CD14-positive monocyte (primary cell): ENCODE data around the gene TXNRD2. TPM values are rescaled to one million over a fixed set of nuclear protein-coding genes. Genes with fewer than 3 reads are reported as not detected.

Experiments
- DNase-seq, 3 donors: peaks; one replicate each; pipeline ENCODE4 v3.0.0-alpha.2; 2011 to 2022
- H2AFZ ChIP-seq: 2 replicates; pipeline ENCODE4 v1.6.0; 2012; ENCODE audit warnings: mild to moderate bottlenecking, low read depth, low read length, inconsistent platforms; ENCODE audit not compliant: insufficient read depth, poor library complexity, severe bottlenecking
- H3K27ac ChIP-seq, 2 donors: 1 replicate in 1 of 2; 2 replicates in 1 of 2; pipeline ENCODE4 v1.5.1; 2012 to 2013; ENCODE audit warnings: low read length in 2 of 2, control low read depth in 1 of 2, inconsistent platforms in 1 of 2, low read depth in 1 of 2, mild to moderate bottlenecking in 1 of 2
- H3K27me3 ChIP-seq, 2 donors: one replicate each; pipeline versions ENCODE4 v1.6.0 to v1.6.1; 2011 to 2013; ENCODE audit warnings: low read length in 2 of 2; ENCODE audit not compliant: control insufficient read depth in 2 of 2, insufficient read depth in 2 of 2
- H3K36me3 ChIP-seq, 2 donors: replicated peaks in 1 of 2; 1 replicate in 1 of 2; 2 replicates in 1 of 2; pipeline versions ENCODE4 v1.5.1 to v1.6.1; 2012 to 2013; ENCODE audit warnings: low read length in 2 of 2, control low read depth in 1 of 2, inconsistent platforms in 1 of 2, mild to moderate bottlenecking in 1 of 2; ENCODE audit not compliant: insufficient read depth in 2 of 2, control insufficient read depth in 1 of 2
- H3K4me1 ChIP-seq, 2 donors: 1 replicate in 1 of 2; 2 replicates in 1 of 2; pipeline versions ENCODE4 v1.5.1 to v1.6.1; 2012 to 2013; ENCODE audit warnings: low read length in 2 of 2, control low read depth in 1 of 2, inconsistent platforms in 1 of 2, mild to moderate bottlenecking in 1 of 2, moderate library complexity in 1 of 2; ENCODE audit not compliant: insufficient read depth in 2 of 2, control insufficient read depth in 1 of 2
- H3K4me2 ChIP-seq: replicated peaks from 2 replicates; pipeline ENCODE3; 2012; ENCODE audit warnings: low read length, moderate library complexity, mild to moderate bottlenecking; ENCODE audit not compliant: poor library complexity, severe bottlenecking; ENCODE audit errors: extremely low read depth
- H3K4me3 ChIP-seq, 3 experiments: fragments of 200-600 bp in 1 of 3; sonication (generic) in 1 of 3; replicated peaks in 1 of 3; 1 replicate in 2 of 3; 2 replicates in 1 of 3; pipeline ENCODE4 v1.5.1; 2011 to 2013; ENCODE audit warnings: low read length in 3 of 3, mild to moderate bottlenecking in 3 of 3, control low read depth in 2 of 3, low read depth in 2 of 3, inconsistent platforms in 1 of 3, moderate library complexity in 1 of 3
- H3K79me2 ChIP-seq: 2 replicates; pipeline ENCODE4 v1.6.0; 2012; ENCODE audit warnings: mild to moderate bottlenecking, control low read depth, inconsistent platforms, low read length, moderate library complexity; ENCODE audit not compliant: insufficient read depth
- H3K9ac ChIP-seq: 2 replicates; pipeline ENCODE4 v1.6.0; 2017; ENCODE audit warnings: low read length, mild to moderate bottlenecking; ENCODE audit not compliant: insufficient read depth, poor library complexity, severe bottlenecking
- H3K9me3 ChIP-seq, 2 donors: replicated peaks in 1 of 2; 1 replicate in 1 of 2; 2 replicates in 1 of 2; pipeline versions ENCODE4 v1.5.1 to v1.6.1; 2012 to 2013; ENCODE audit warnings: low read length in 2 of 2, control low read depth in 1 of 2; ENCODE audit not compliant: control insufficient read depth in 1 of 2, insufficient read depth in 1 of 2
- H4K20me1 ChIP-seq: 2 replicates; pipeline ENCODE4 v1.6.0; 2012; ENCODE audit warnings: mild to moderate bottlenecking, low read length, control low read depth, moderate library complexity; ENCODE audit not compliant: insufficient read depth
- H3K27ac Mint-ChIP-seq, 7 donors: one replicate each; pipeline ENCODE4 v1.8.0; 2020; ENCODE audit warnings: mild to moderate bottlenecking in 7 of 7, mixed read lengths in 7 of 7, moderate library complexity in 6 of 7, inconsistent platforms in 2 of 7
- H3K27me3 Mint-ChIP-seq, 3 donors: one replicate each; pipeline ENCODE4 v1.8.0; 2021 to 2022; ENCODE audit warnings: low read depth in 3 of 3, mild to moderate bottlenecking in 3 of 3, mixed read lengths in 3 of 3, moderate library complexity in 3 of 3, inconsistent platforms in 1 of 3
- H3K36me3 Mint-ChIP-seq, 2 donors: one replicate each; pipeline ENCODE4 v1.8.0; 2020; ENCODE audit warnings: mixed read lengths in 2 of 2, inconsistent platforms in 1 of 2, mild to moderate bottlenecking in 1 of 2
- H3K4me1 Mint-ChIP-seq: one replicate; pipeline ENCODE4 v1.8.0; 2020; ENCODE audit warnings: mild to moderate bottlenecking, mixed read lengths
- H3K4me3 Mint-ChIP-seq, 2 donors: one replicate each; pipeline ENCODE4 v1.8.0; 2020; ENCODE audit warnings: mild to moderate bottlenecking in 2 of 2, mixed read lengths in 2 of 2, moderate library complexity in 1 of 2
- H3K9me3 Mint-ChIP-seq, 7 donors: one replicate each; pipeline ENCODE4 v1.8.0; 2020 to 2022; ENCODE audit warnings: mixed read lengths in 7 of 7, mild to moderate bottlenecking in 6 of 7, moderate library complexity in 6 of 7, inconsistent platforms in 2 of 7
- WGBS: methylation state at CpG from one replicate; pipeline ENCODE4 v1.1.5; 2013; ENCODE audit warnings: missing lambda C conversion rate; ENCODE audit not compliant: insufficient coverage; 5-methylcytosine and 5-hydroxymethylcytosine counted together
- intact Hi-C, 2 donors: fragments of 100-400 bp; cut with micrococcal nuclease; formaldehyde crosslinking; loops; one replicate each; pipeline versions ENCODE4 v1.15.0 to v1.15.1; 2023
- polyA plus RNA-seq, 3 donors: library from polyadenylated mRNA; depleted of rRNA in 1 of 3; unstranded in 2 of 3; stranded (reverse) in 1 of 3; fragments of 300-500 nt in 2 of 3; fragments of >200 nt in 1 of 3; fragmentation: Illumina TruSeq in 2 of 3; gene quantifications; 1 replicate in 2 of 3; 2 replicates in 1 of 3; pipeline ENCODE4 v1.2.3, GENCODE V29; 2012 to 2021
- TF ChIP-seq, protein P1 (sequence below): fragments of 200-600 bp; IDR thresholded peaks from one replicate; pipeline ENCODE4 v1.8.0; 2022; ENCODE audit warnings: antibody characterized with exemption, mild to moderate bottlenecking

TXNRD2 gene
- polyA plus RNA-seq, 3 donors = 24.9 to 54.9 (median 30.8) TPM

DNA sequence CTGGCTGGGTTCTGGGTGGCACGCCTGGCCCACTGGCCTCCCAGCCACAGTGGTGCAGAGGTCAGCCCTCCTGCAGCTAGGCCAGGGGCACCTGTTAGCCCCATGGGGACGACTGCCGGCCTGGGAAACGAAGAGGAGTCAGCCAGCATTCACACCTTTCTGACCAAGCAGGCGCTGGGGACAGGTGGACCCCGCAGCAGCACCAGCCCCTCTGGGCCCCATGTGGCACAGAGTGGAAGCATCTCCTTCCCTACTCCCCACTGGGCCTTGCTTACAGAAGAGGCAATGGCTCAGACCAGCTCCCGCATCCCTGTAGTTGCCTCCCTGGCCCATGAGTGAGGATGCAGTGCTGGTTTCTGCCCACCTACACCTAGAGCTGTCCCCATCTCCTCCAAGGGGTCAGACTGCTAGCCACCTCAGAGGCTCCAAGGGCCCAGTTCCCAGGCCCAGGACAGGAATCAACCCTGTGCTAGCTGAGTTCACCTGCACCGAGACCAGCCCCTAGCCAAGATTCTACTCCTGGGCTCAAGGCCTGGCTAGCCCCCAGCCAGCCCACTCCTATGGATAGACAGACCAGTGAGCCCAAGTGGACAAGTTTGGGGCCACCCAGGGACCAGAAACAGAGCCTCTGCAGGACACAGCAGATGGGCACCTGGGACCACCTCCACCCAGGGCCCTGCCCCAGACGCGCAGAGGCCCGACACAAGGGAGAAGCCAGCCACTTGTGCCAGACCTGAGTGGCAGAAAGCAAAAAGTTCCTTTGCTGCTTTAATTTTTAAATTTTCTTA is 27.7 kb upstream of the TXNRD2 start:
- Histone ChIP-seq H3K27me3 (no peaks in the 10 kb centered on the region), H3K4me3 (no peak overlapping the region), H3K36me3 (peaks cover 35 to 44% of the 10 kb centered on the region in 2 donors), H4K20me1 (peaks cover 23% of the 10 kb centered on the region), H3K4me2 (no peak overlapping the region), H3K9ac (no peak overlapping the region), H3K4me1 (no peaks in the 10 kb centered on the region), H3K27ac (no peak overlapping the region), H3K9me3 (no peaks in the 10 kb centered on the region), H2AFZ (no peak overlapping the region), H3K79me2 (no peaks in the 10 kb centered on the region)
- TF ChIP-seq, protein P1, sequence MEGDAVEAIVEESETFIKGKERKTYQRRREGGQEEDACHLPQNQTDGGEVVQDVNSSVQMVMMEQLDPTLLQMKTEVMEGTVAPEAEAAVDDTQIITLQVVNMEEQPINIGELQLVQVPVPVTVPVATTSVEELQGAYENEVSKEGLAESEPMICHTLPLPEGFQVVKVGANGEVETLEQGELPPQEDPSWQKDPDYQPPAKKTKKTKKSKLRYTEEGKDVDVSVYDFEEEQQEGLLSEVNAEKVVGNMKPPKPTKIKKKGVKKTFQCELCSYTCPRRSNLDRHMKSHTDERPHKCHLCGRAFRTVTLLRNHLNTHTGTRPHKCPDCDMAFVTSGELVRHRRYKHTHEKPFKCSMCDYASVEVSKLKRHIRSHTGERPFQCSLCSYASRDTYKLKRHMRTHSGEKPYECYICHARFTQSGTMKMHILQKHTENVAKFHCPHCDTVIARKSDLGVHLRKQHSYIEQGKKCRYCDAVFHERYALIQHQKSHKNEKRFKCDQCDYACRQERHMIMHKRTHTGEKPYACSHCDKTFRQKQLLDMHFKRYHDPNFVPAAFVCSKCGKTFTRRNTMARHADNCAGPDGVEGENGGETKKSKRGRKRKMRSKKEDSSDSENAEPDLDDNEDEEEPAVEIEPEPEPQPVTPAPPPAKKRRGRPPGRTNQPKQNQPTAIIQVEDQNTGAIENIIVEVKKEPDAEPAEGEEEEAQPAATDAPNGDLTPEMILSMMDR = no peak
- DNase-seq = no peak
- Mint-ChIP-seq H3K9me3 (no peaks in the 10 kb centered on the region), H3K36me3 (peaks cover 28 to 50% of the 10 kb centered on the region in 2 donors), H3K27me3 (peaks cover 0 to 3% (median 2%) of the 10 kb centered on the region in 3 donors), H3K4me3 (no peak overlapping the region), H3K27ac (peak overlapping the region in 2 of 7 donors; percentile 6 to 16), H3K4me1 (peaks cover 10% of the 10 kb centered on the region)
- intact Hi-C loops = no loop called here
- 89% methylated on average over 11 of the region's 11 CpGs for WGBS

DNA sequence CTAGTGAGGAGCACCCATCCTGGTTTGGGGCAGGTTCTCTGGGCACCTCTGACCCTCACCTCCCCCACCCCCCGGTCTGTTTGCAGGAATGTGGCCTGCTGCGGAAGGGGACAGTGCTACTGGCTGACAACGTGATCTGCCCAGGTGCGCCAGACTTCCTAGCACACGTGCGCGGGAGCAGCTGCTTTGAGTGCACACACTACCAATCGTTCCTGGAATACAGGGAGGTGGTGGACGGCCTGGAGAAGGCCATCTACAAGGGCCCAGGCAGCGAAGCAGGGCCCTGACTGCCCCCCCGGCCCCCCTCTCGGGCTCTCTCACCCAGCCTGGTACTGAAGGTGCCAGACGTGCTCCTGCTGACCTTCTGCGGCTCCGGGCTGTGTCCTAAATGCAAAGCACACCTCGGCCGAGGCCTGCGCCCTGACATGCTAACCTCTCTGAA is 26.9 kb upstream of the TXNRD2 start:
- Histone ChIP-seq H3K4me3 (no peak overlapping the region), H2AFZ (no peak overlapping the region), H3K9me3 (no peaks in the 10 kb centered on the region), H3K27ac (no peak overlapping the region), H3K4me2 (no peak overlapping the region), H3K9ac (no peak overlapping the region), H3K4me1 (no peaks in the 10 kb centered on the region), H3K36me3 (peaks cover 43 to 53% of the 10 kb centered on the region in 2 donors), H4K20me1 (peaks cover 32% of the 10 kb centered on the region), H3K27me3 (no peaks in the 10 kb centered on the region), H3K79me2 (no peaks in the 10 kb centered on the region)
- no peak for DNase-seq
- TF ChIP-seq, protein P1 = no peak
- intact Hi-C loops = no loop called here
- 97% methylated on average over 17 of the region's 18 CpGs for WGBS
- no peaks in the 10 kb centered on the region for H3K9me3 Mint-ChIP-seq
- H3K27me3 Mint-ChIP-seq = peaks cover 0 to 3% (median 2%) of the 10 kb centered on the region in 3 donors
- H3K4me1 Mint-ChIP-seq = peaks cover 8% of the 10 kb centered on the region
- H3K4me3 Mint-ChIP-seq = no peak overlapping the region
- H3K36me3 Mint-ChIP-seq = peaks cover 37 to 59% of the 10 kb centered on the region in 2 donors
- H3K27ac Mint-ChIP-seq = peak overlapping the region in 1 of 7 donors; percentile 36
